HepG2 (cell line): Measurements from ENCODE around the gene KCNMB2.

Source experiments
- AGO2 ChIP-seq: fragments of 200-400 bp; formaldehyde crosslinking; optimal IDR thresholded peaks from 2 replicates; pipeline ENCODE3; 2017; ENCODE audit warnings: mild to moderate bottlenecking, low read depth, low read length, moderate library complexity
- MXI1 ChIP-seq: IDR thresholded peaks from 3 replicates; pipeline ENCODE4 v1.6.1; 2012; ENCODE audit warnings: low read depth, low read length, inconsistent platforms, borderline replicate concordance
- XBP1 ChIP-seq: sonication (generic); formaldehyde crosslinking; IDR thresholded peaks from 2 replicates; pipeline ENCODE4 v1.5.0; 2020; ENCODE audit warnings: missing genetic modification reagents
- ZFP36 ChIP-seq: fragments of 150-350 bp; IDR thresholded peaks from 2 replicates; pipeline ENCODE4 v1.6.1; 2018; ENCODE audit warnings: borderline replicate concordance, low read length, low read depth; ENCODE audit not compliant: partially characterized antibody
- ZNF24 ChIP-seq: fragments of 450-650 bp; IDR thresholded peaks from 2 replicates; pipeline ENCODE4 v1.6.1; 2017; ENCODE audit warnings: antibody characterized with exemption, mild to moderate bottlenecking
- TF ChIP-seq, protein P1 (sequence below): sonication (generic); formaldehyde crosslinking; IDR thresholded peaks from 2 replicates; pipeline ENCODE4; 2020; ENCODE audit warnings: missing genetic modification reagents, mild to moderate bottlenecking, borderline replicate concordance
- TF ChIP-seq, protein P2 (sequence below): sonication (generic); formaldehyde crosslinking; IDR thresholded peaks from 2 replicates; pipeline ENCODE4 v1.8.1; 2023; ENCODE audit warnings: missing genetic modification reagents, inconsistent platforms, borderline replicate concordance
- TF ChIP-seq, protein P3 (sequence below): sonication (generic); formaldehyde crosslinking; IDR thresholded peaks from 2 replicates; pipeline ENCODE4 v1.4.0; 2020; ENCODE audit warnings: missing genetic modification reagents

DNA sequence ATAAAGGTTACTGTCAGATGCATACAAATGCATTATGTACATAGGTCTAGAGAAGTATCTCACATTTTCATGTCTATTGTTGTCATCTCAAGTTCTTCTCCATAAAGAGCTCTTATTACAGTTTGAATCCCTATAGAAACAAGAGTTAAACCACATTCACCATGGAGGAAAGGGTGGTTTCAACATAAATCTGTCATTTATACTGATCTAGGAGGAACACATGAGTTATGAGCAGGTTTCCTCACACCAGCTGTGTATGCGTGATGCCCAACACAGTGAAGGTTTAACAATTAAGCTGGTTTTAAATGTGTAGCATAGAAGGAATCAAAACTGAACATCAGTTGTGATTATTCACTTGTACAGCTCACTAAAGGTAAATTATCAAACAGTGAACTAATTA lies 251.7 kb downstream of the KCNMB2 start:
- TF ChIP-seq AGO2 = no peak
- TF ChIP-seq, protein P1, sequence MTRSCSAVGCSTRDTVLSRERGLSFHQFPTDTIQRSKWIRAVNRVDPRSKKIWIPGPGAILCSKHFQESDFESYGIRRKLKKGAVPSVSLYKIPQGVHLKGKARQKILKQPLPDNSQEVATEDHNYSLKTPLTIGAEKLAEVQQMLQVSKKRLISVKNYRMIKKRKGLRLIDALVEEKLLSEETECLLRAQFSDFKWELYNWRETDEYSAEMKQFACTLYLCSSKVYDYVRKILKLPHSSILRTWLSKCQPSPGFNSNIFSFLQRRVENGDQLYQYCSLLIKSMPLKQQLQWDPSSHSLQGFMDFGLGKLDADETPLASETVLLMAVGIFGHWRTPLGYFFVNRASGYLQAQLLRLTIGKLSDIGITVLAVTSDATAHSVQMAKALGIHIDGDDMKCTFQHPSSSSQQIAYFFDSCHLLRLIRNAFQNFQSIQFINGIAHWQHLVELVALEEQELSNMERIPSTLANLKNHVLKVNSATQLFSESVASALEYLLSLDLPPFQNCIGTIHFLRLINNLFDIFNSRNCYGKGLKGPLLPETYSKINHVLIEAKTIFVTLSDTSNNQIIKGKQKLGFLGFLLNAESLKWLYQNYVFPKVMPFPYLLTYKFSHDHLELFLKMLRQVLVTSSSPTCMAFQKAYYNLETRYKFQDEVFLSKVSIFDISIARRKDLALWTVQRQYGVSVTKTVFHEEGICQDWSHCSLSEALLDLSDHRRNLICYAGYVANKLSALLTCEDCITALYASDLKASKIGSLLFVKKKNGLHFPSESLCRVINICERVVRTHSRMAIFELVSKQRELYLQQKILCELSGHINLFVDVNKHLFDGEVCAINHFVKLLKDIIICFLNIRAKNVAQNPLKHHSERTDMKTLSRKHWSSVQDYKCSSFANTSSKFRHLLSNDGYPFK (CRISPR knock-in tag) = no peak
- TF ChIP-seq XBP1 = no peak
- TF ChIP-seq, protein P2, sequence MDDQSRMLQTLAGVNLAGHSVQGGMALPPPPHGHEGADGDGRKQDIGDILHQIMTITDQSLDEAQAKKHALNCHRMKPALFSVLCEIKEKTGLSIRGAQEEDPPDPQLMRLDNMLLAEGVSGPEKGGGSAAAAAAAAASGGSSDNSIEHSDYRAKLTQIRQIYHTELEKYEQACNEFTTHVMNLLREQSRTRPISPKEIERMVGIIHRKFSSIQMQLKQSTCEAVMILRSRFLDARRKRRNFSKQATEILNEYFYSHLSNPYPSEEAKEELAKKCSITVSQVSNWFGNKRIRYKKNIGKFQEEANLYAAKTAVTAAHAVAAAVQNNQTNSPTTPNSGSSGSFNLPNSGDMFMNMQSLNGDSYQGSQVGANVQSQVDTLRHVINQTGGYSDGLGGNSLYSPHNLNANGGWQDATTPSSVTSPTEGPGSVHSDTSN = no peak
- TF ChIP-seq, protein P3, sequence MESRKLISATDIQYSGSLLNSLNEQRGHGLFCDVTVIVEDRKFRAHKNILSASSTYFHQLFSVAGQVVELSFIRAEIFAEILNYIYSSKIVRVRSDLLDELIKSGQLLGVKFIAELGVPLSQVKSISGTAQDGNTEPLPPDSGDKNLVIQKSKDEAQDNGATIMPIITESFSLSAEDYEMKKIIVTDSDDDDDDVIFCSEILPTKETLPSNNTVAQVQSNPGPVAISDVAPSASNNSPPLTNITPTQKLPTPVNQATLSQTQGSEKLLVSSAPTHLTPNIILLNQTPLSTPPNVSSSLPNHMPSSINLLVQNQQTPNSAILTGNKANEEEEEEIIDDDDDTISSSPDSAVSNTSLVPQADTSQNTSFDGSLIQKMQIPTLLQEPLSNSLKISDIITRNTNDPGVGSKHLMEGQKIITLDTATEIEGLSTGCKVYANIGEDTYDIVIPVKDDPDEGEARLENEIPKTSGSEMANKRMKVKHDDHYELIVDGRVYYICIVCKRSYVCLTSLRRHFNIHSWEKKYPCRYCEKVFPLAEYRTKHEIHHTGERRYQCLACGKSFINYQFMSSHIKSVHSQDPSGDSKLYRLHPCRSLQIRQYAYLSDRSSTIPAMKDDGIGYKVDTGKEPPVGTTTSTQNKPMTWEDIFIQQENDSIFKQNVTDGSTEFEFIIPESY = no peak
- TF ChIP-seq MXI1 = no peak
- TF ChIP-seq ZNF24 = no peak
- TF ChIP-seq ZFP36 = no peak
